ENCODE results near the gene CEP290. TPM values are rescaled to one million over a fixed set of nuclear protein-coding genes. Genes with fewer than 3 reads are reported as not detected.
"Not testable (repeated sequence)": the region's sequence is repeated elsewhere in the genome, so short reads cannot be mapped to it uniquely, and the experiment has no call there.

CEP290 gene
- total RNA-seq, 1 donor from 2014 or later, result 8.1 TPM

DNA sequence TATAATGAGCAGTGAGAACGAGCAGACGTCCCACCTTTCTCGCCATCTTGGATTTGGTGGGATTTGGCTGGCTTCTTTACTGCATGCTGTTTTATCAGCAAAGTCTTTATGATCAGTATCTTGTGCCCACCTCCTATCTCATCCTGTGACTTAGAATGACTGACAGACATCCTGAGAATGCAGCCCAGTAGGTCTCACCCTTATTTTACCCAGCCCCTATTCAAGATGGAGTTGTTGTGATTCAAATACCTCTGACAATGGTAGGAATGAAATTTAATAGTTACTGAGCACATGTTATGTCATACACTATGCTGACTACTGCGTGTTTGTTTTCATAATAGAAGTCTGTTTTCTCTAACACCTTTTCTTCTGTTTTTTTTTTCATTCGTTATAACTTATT is 2.1 kb upstream of the CEP290 start:
- TF ChIP-seq, protein P1, sequence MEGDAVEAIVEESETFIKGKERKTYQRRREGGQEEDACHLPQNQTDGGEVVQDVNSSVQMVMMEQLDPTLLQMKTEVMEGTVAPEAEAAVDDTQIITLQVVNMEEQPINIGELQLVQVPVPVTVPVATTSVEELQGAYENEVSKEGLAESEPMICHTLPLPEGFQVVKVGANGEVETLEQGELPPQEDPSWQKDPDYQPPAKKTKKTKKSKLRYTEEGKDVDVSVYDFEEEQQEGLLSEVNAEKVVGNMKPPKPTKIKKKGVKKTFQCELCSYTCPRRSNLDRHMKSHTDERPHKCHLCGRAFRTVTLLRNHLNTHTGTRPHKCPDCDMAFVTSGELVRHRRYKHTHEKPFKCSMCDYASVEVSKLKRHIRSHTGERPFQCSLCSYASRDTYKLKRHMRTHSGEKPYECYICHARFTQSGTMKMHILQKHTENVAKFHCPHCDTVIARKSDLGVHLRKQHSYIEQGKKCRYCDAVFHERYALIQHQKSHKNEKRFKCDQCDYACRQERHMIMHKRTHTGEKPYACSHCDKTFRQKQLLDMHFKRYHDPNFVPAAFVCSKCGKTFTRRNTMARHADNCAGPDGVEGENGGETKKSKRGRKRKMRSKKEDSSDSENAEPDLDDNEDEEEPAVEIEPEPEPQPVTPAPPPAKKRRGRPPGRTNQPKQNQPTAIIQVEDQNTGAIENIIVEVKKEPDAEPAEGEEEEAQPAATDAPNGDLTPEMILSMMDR (IDR thresholded peaks at IDR 0.05; ENCODE audit: borderline replicate concordance), result no peak
- intact Hi-C loops (cut with micrococcal nuclease), result no loop called here
- H3K4me1 ChIP-seq, result peaks cover 46% of the 10 kb centered on the region

DNA sequence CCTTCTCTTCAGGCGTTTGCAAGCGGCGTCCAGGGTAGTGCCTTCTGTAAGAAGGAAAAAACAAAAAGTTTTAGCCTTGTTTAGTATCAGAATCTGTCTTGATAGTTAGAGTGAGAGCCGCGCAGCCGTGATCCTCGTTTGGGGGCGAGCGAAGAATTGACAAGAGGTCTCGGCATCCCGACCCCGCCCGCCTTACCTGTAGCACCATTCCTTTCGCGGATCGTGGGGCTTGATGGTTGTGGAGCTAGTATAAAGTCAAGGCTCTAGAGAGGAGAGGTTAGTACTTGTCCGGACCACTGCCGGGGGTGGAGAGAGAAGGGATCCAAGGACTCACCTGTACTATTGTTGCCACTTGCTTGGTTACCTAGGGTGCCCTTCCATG is 713 bp upstream of the CEP290 start:
- H3K9me3 ChIP-seq (replicated peaks), result no peaks in the 10 kb centered on the region
- H3K4me1 ChIP-seq, result peaks cover 38% of the 10 kb centered on the region
- H3K4me3 ChIP-seq, result peak overlapping the region; percentile 77
- intact Hi-C loops (cut with micrococcal nuclease), result no loop called here
- no peaks in the 10 kb centered on the region for H3K27me3 ChIP-seq (ENCODE audit: low read depth)
- H3K36me3 ChIP-seq, result peaks cover 9% of the 10 kb centered on the region
- peak; percentile 26 for DNase-seq
- H3K27ac ChIP-seq (replicated peaks), result peak overlapping the region; percentile 82
- TF ChIP-seq, protein P1 (IDR thresholded peaks at IDR 0.05; ENCODE audit: borderline replicate concordance), result no peak

More for the DNA sequence above, 2.1 kb upstream of the CEP290 start:
- H3K9me3 ChIP-seq (replicated peaks), result no peaks in the 10 kb centered on the region
- no peaks in the 10 kb centered on the region for H3K27me3 ChIP-seq (ENCODE audit: low read depth)
- DNase-seq, result no peak
- no peak overlapping the region for H3K27ac ChIP-seq (replicated peaks)
- H3K4me3 ChIP-seq, result no peak overlapping the region
- H3K36me3 ChIP-seq, result peaks cover 4% of the 10 kb centered on the region

DNA sequence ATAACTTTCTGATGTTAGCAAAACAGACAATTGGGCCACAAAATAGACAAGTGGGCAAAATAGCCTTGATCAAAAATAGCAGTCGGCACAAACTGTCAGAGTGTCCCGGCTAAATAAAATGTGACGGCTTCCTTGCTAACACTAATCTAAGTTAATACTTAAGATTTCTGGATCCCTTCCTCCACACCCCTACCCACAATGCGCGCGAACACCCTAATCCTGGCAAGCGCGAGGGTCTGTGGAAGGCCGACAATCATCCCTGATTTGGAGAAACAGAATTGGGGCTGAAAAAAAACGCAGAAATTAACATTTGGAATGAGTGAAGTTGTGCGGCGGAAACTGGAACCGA is 489 bp downstream of the CEP290 start:
- no peak for DNase-seq
- intact Hi-C loops (cut with micrococcal nuclease), result no loop called here

DNA sequence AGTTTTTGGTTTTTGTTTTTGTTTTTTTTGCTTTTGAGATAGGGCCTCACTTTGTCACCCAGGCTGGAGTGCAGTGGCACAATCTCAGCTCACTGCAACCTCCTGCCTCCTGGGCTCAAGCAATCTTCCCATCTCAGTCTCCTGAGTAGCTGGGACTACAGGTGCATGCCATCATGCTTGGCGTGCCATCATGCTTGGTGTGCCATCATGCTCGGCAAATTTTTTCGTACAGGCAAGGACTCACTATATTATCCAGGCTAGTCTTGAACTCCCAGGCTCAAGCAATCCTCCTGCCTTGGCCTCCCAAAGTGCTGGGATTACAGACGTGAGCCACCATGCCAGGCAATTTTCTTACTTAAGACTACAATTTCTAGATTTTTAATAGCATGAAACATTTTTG is 2.2 kb downstream of the CEP290 start:
- DNase-seq; H3K27me3 ChIP-seq (ENCODE audit: low read depth); H3K27ac ChIP-seq (replicated peaks); H3K9me3 ChIP-seq (replicated peaks); H3K4me3 ChIP-seq; intact Hi-C loops (cut with micrococcal nuclease): not testable (repeated sequence)
- Histone ChIP-seq H3K4me1 (peaks cover 31% of the 10 kb centered on the region), H3K36me3 (peaks cover 21% of the 10 kb centered on the region)

More for the DNA sequence above, 489 bp downstream of the CEP290 start:
- Histone ChIP-seq H3K36me3 (peaks cover 17% of the 10 kb centered on the region), H3K4me1 (peaks cover 38% of the 10 kb centered on the region), H3K4me3 (peak overlapping the region; percentile 77), H3K27ac (replicated peaks) (peak overlapping the region; percentile 82), H3K9me3 (replicated peaks) (no peaks in the 10 kb centered on the region), H3K27me3 (ENCODE audit: low read depth) (no peaks in the 10 kb centered on the region)
- TF ChIP-seq, protein P1 (IDR thresholded peaks at IDR 0.05; ENCODE audit: borderline replicate concordance), result no peak

DNA sequence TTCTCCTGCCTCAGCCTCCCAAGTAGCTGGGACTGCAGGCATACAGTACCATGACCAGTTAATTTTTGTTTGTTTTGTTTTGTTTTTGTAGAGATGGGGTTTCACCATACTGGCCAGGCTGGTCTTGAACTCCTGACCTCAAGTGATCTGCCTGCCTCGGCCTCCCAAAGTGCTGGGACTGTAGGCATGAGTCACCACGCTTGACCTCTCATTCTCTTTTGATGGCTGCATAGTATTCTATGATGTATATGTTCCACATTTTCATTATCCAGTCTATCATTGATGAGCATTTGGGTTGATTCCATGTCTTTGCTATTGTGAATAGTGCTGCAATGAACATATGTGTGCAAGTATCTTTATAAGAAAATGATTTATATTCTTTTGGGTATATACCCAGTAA is 8.7 kb downstream of the CEP290 start:
- H3K4me1 ChIP-seq; DNase-seq; H3K4me3 ChIP-seq; H3K27ac ChIP-seq (replicated peaks); intact Hi-C loops (cut with micrococcal nuclease); H3K27me3 ChIP-seq (ENCODE audit: low read depth); H3K9me3 ChIP-seq (replicated peaks): not testable (repeated sequence)
- peaks cover 45% of the 10 kb centered on the region for H3K36me3 ChIP-seq

DNA sequence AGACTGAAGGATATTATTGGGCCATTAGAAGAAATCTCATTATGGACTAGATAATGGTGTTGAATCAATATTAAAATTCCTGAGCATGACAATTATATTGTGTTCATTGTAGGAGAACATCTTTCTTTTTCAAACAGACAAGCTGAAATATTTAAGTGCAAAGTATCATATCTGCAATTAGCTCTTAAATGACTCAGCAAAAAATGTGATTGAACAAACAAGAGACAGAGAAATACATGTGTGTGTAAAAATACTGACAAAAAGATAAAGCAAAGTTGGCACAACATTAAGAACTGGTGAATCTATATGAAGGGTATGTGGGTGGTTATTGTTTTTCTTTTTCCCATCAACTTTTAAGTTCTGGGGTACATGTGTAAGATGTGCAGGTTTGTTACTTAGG is 9.5 kb downstream of the CEP290 start:
- intact Hi-C loops (cut with micrococcal nuclease), result no loop called here
- Histone ChIP-seq H3K4me1 (no peaks in the 10 kb centered on the region), H3K27me3 (ENCODE audit: low read depth) (no peaks in the 10 kb centered on the region), H3K27ac (replicated peaks) (no peak overlapping the region), H3K4me3 (no peak overlapping the region), H3K9me3 (replicated peaks) (no peaks in the 10 kb centered on the region), H3K36me3 (peaks cover 46% of the 10 kb centered on the region)
- TF ChIP-seq, protein P1 (IDR thresholded peaks at IDR 0.05; ENCODE audit: borderline replicate concordance), result no peak
- no peak for DNase-seq

DNA sequence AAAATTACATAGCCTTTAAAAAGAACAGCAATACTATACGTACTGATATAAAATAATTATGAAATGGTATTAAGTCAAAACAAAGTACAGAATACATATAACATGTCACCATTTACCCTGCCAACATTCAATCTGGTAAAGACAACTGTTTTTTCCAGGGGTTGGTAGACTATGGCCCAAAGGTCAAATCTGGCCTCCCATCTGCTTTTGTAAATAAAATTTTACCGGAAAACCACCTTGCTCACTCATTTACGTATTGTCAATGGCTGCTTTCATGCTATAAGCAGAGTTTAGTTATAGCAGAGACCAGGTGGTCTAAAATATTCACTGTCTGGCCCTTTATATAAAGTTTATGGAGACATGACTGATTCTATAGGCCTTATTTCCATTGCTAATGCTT is 14.0 kb downstream of the CEP290 start:
- Histone ChIP-seq H3K27ac (replicated peaks) (no peak overlapping the region), H3K4me3 (no peak overlapping the region), H3K27me3 (ENCODE audit: low read depth) (no peaks in the 10 kb centered on the region), H3K4me1 (no peaks in the 10 kb centered on the region), H3K36me3 (peaks cover 51% of the 10 kb centered on the region), H3K9me3 (replicated peaks) (no peaks in the 10 kb centered on the region)
- TF ChIP-seq, protein P1 (IDR thresholded peaks at IDR 0.05; ENCODE audit: borderline replicate concordance), result no peak
- no peak for DNase-seq
- intact Hi-C loops (cut with micrococcal nuclease), result no loop called here

All from left ventricle myocardium inferior (tissue), 1 donor.